22Rv1 (cell line): ENCODE results near the gene SLC30A9.

Source experiments
- H3K27ac ChIP-seq: fragments of 450-650 bp; 2 replicates; pipeline ENCODE4 v1.5.1; 2017
- ZFX ChIP-seq: fragments of 450-650 bp; IDR thresholded peaks from 2 replicates; pipeline ENCODE4 v1.6.1; 2017; ENCODE audit warnings: antibody characterized with exemption, borderline replicate concordance
- TF ChIP-seq, protein P1 (sequence below): fragments of 450-650 bp; IDR thresholded peaks from 2 replicates; pipeline ENCODE4 v1.5.1; 2017; ENCODE audit warnings: mild to moderate bottlenecking

The SLC30A9 gene

GRCh38 chr4:42066402-42066801 is 76.1 kb downstream of the SLC30A9 start:
- no peak overlapping the region for H3K27ac ChIP-seq
- TF ChIP-seq, protein P1, sequence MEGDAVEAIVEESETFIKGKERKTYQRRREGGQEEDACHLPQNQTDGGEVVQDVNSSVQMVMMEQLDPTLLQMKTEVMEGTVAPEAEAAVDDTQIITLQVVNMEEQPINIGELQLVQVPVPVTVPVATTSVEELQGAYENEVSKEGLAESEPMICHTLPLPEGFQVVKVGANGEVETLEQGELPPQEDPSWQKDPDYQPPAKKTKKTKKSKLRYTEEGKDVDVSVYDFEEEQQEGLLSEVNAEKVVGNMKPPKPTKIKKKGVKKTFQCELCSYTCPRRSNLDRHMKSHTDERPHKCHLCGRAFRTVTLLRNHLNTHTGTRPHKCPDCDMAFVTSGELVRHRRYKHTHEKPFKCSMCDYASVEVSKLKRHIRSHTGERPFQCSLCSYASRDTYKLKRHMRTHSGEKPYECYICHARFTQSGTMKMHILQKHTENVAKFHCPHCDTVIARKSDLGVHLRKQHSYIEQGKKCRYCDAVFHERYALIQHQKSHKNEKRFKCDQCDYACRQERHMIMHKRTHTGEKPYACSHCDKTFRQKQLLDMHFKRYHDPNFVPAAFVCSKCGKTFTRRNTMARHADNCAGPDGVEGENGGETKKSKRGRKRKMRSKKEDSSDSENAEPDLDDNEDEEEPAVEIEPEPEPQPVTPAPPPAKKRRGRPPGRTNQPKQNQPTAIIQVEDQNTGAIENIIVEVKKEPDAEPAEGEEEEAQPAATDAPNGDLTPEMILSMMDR = no peak
- no peak for TF ChIP-seq ZFX

GRCh38 chr4:42067264-42067663 is 76.9 kb downstream of the SLC30A9 start:
- no peak for TF ChIP-seq ZFX
- TF ChIP-seq, protein P1 = no peak
- H3K27ac ChIP-seq = no peak overlapping the region

- no peak for TF ChIP-seq ZFX
- TF ChIP-seq, protein P1 = no peak
- H3K27ac ChIP-seq = no peak overlapping the region
These were observed 80.1 kb downstream of the SLC30A9 start for GRCh38 chr4:42070463-42070862.

- no peak overlapping the region for H3K27ac ChIP-seq
- TF ChIP-seq ZFX = no peak
- TF ChIP-seq, protein P1 = no peak
These were observed 84.0 kb downstream of the SLC30A9 start for GRCh38 chr4:42074294-42074693.

DNA sequence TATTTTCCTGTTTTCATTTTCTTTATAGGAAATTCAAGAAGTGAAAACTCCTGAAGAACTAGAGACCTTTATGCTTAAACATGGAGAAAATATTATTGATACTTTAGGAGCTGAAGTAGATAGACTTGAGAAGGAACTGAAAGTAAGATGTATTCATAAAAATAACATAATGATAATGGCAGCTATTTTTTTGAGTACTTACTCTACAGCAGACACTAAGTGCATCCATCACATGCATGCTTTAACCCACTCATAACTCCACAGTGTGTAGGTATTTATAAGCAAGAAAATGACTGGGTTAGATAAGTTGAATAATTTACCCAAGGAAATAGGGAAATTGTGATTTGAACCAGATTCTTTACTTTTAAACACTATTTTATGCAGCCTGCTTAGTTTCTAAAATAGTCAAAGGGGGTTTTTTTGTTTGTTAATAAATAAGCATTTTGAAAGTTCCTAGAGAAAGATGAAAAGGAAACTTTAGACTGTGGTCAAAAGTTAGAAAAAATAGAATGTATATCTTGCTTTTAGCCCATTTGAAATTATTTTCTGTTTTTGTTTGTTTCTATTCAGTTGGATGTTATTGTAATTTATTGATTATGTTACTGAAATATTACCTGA is 88.0 kb downstream of the SLC30A9 start:
- no peak overlapping the region for H3K27ac ChIP-seq
- TF ChIP-seq ZFX = no peak

GRCh38 chr4:42080306-42080705 is 90.0 kb downstream of the SLC30A9 start:
- H3K27ac ChIP-seq = no peak overlapping the region
- TF ChIP-seq ZFX = no peak
- TF ChIP-seq, protein P1 = no peak

DNA sequence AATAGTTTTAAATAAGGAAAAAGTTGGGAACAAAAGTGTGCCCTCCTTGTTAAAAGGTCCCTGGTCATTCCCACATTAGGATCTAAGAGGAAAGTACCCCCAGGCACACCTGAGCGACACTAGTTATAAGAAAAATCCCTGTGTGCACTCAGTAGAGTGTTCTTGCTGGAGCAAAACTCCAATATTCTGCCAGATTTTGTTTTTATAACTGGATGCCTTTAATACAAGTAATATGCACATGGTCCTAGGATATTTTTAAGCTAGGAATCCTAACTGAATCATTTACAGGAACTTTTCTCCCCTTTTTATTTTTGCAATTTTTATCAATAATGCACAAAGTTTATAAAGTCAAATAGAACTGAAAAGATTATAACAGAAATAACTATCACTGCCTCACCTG is 93.5 kb downstream of the SLC30A9 start:
- H3K27ac ChIP-seq = no peak overlapping the region
- TF ChIP-seq, protein P1 = no peak
- no peak for TF ChIP-seq ZFX

DNA sequence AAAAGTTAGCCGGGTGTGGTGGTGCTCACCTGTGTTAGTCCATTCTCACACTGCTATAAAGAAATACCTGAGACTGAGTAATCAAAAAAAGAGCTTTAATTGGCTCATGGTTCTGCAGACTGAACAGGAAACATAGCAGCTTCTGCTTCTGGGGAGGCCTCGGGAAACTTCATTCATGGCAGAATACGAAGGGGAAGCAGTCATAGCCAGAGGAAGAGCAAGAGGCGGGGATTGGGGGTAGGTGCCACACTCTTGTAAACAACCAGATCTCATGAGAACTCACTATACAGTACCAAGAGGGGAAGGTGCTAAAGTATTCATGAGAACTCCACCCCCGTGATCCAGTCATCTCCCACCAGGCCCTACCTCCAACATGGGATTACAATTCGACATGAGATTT is 98.1 kb downstream of the SLC30A9 start:
- TF ChIP-seq, protein P1 = no peak
- TF ChIP-seq ZFX = no peak

More for the DNA sequence above, 98.1 kb downstream of the SLC30A9 start:
- no peak overlapping the region for H3K27ac ChIP-seq
